T-helper 2 cell (primary cell): ENCODE results near the gene CEP112.
A peak's percentile ranks its signal among the peaks of the same experiment; 100 is the strongest.

ENCODE experiments used
- DNase-seq, 5 experiments: peaks; one replicate each; pipeline versions ENCODE4 v3.0.0 to v3.0.0-alpha.2; 2012 to 2022

Gene CEP112

DNA sequence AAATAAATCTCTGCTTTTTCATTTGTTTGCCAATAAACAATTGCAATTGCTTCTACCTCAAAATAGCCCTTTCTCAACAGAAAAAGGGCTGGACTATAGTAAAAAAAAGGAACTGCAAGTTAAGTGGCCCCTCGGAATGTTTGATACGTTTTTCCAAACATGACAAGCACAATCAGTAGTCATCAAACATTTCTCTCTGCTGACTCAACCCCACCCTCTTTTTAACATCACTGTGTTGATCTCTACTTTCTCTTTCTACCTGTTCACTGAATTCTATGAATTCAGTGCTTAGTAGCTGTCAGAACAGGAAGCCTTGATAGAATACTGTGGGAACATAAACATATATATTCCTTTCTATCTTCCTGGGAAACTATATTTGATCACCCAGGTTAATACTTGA, 514.0 kb downstream of the CEP112 start:
- DNase-seq: peak in 1 of 5 experiments; percentile 37

DNA sequence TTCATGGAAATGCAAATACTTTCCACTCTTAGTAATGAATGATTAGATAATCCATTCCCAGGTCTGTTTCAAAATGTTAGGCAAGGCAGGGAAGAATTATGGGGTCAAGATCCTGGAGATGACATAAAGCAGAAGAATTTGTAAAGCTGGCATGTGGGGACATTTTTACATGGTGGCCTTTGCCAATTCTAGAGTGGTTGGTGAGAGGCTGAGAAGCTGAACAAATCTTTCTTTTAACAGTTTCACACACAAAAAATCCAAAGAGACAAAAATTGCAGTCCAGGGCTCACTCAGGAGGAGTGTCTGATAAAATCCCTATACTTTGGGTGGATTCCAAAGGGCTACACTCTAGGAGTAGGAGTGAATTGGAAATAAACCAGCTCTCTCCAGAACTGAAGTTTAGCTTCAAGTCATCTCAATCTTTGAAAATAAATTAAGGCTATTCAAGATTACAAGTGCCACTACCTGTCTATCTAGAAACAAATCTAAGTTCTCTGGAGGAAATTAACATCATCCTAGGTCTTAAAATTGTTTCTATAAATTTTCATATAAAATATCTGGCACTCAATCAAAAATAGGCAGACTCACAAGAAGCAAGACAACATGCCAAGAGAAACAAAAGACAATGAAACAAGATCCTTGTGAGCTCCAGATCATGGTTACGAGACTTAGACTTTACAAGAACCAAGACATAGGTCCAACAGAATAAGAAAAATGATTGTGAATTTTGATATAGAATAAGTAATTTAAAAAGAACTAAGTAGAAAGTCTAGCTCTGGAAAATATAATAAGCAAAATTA, 517.5 kb downstream of the CEP112 start:
- DNase-seq: no peak

DNA sequence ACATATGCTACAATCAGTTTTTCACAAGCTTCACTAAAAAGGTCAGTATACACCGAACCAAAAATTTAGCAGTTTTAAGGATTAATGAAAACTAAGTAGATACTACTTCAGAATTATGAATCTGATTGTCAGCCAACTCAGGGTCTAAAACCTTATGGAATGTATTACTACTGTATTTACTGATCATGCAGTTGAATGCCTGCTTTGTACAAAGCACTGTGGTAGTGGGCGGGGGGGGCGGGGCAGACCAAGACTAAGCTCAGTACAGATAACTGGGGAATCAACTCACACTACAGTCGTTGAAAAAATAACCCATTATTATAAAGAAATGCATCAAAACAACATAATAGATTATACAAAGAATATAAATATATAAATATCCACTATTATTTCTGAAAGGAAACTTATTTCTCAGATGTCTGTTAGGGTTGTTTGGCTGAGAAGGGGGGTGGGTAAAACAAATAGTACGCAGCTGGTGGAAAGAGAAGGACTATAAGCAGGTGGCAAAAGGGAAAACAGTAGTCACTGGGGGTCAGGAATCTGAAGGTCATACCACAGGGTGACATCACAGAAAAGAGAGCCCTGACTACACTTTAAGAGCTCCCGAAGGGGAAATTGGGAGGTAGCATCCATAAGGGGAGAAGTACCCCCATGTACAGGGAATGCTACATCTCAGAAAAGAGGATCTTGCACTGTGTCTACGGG, 521.1 kb downstream of the CEP112 start:
- no peak for DNase-seq

DNA sequence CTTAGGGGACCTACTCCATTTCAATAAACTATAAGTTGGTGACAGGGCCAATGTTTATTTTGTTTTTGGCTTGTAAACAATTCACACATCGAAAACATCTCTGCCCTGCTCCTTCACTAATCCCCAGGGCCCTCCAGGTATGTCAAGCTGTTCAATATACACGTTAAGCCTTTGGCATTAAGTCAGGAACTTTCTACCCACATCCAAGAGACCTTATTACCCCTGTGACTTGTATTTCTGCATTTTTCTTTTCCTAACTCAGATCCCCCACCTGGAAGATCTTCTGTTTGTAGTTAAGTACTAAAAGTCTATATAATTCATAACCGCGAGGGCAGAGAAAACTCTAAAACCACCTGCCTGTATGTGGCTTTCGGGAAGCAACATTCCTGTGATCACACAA, 523.7 kb downstream of the CEP112 start:
- DNase-seq: no peak

DNA sequence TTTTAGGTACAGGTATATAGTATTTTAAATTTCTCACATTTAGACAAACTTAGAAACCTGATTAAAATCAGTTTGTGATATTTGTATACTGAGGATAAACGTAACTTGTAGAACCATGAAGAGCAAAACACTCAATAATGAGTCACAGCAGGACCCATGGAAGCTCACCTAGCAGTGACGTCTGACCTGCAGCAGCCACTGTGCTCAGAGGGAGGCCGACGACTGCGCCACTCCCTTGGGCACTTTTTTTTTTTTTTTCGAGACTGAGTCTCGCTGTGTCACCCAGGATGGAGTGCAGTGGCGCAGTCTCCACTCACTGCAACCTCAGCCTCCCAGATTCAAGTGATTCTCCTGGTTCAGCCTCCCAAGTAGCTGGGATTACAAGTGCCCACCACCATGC, 524.3 kb downstream of the CEP112 start:
- DNase-seq: no peak

DNA sequence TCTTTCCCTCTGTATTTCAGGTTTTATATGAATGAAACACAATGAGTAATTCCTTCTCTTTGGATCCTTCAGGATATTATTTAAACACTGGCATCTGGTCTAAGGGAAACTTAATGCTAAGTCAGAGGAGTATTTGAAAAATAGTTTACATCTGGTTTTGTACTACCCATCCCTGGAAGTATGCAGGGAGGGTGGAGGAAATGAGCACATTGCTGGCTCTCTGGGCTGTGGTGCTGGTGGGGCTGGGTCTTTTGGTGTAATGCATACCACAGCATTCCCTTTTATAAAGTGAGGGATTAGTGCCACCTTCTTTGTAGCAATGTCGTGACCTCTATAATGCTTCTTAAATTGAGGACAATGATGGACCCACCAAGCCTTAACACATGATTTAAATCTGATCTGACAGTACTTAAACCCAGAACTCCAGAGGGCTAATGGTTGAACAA, 525.0 kb downstream of the CEP112 start:
- DNase-seq: no peak

DNA sequence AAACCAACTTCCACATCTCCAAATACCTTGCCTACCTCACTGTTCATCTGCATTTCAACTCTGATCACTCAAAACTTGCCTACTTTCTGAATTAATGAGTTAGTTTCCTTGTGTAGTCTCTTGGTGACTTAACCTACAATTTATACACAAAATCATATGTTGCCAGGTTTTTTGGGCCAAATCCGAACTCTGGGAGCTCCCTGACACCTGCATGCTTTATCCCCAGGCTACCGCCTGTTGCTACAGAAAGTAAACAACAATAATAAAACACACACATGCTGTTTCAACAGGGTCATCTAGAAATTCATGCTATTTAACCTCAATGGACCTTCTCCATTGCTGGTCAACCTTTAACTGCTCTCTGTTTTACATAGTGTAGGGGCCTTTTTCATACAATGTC, 526.0 kb downstream of the CEP112 start:
- DNase-seq: no peak

DNA sequence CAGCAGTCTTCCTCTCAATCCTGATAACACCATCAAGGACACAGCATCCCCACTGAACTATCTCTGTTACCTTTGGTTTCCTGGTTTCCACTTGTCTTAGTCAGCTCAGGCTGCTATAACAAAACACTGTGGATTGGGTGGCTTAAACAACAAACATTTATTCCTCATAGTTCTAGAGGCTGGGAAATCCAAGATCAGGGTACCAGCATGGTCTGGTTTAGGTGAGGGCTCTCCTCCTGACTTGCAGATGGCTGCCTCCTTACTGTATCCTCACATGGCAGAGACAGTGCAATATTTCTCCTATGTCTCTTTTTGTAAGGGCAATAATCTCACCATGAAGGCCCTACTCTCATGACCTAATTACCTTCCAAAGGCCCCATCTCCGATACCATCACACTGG, 527.2 kb downstream of the CEP112 start:
- no peak for DNase-seq

DNA sequence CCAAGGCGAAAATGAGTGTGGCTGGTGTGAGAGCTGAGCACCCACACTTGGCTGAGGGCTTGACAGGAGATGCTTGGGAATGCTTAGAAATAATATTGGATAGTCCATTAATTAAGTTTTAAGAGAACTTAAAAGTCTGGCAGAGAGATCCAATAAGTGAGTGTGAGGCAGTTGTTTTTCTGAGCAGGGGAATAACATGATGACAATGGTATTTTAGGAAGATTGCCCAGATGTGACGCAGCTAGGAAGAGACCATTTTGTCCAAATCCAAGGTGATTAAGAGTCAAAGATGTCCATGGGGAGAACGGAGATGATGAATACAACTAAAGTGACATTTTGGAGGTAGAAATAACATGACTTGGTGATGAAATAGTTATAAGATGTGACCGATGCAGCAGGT, 527.7 kb downstream of the CEP112 start:
- no peak for DNase-seq

DNA sequence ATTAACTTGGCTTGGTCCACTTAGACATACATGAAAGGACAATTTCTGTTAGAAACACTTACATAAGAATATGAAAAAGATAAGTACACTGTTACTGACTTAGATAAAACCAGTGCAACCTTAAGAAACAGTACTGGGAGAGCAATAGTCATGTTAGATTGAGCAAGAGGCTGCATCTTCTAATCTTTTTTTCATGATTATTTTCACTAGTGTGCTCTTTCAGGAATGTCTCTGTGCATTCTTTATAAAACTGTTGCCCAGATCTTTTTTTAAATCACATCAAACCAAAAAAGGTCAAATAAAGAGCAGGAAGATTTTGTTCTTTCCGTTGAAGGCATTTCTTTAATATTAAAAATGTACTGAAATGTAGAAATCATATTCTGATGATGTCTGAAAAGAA, 529.7 kb downstream of the CEP112 start:
- DNase-seq: no peak

DNA sequence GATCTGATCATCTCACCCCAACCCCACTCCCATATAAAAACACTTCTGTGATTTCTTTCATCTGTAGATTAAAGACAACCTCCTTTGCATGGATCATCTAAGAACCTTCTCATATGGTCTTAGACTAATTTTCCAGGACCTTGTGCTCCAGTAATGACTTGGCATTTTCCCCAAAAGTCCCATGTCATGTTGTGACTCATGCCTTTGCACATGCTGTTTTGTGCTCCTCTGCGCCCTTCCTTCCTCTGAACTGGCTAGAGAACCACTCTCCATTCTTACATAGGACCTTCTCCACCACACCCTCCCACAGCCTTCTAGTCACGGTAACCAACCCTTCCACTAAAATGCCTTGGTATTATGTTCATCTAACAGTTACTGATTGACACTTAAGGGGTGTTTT, 531.0 kb downstream of the CEP112 start:
- DNase-seq: peak in 1 of 5 experiments; percentile 11

DNA sequence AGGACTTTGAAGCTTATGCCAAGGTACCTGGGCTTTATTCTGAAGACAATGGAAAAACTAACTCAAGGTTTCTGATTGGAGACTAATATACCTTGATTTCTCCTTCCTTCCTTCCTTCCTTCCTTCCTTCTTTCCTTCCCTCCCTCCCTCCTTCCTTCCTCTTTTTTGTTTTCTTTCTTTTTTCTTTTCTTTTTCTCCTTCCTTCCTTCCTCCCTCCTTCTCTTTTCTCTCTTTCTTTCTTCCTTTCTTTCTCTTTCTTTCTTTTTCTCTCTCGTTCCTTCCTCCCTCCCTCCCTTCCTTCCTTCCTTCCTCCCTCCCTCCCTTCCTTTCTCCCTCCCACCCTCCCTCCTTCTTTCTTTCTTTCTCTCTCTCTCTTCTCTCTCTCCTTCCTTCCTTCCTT, 531.9 kb downstream of the CEP112 start:
- no peak for DNase-seq

DNA sequence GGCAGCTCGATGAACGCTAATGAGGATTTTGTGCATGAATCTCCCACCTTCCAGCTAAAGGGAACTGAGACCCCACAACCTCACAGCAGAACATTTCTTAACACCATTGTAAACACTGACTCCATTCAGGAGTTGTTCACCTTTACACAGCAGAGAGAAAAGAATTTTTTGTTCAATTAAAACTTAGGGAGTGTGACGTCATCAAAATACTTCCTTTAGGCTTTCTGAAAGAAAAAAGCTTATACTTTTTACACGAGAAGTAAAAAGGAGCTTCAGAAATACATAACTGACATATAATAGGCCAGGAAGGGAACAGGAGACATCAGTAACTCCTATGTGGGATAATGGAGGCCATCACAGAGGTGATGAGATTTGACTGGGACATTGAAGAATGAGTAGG, 532.4 kb downstream of the CEP112 start:
- no peak for DNase-seq

DNA sequence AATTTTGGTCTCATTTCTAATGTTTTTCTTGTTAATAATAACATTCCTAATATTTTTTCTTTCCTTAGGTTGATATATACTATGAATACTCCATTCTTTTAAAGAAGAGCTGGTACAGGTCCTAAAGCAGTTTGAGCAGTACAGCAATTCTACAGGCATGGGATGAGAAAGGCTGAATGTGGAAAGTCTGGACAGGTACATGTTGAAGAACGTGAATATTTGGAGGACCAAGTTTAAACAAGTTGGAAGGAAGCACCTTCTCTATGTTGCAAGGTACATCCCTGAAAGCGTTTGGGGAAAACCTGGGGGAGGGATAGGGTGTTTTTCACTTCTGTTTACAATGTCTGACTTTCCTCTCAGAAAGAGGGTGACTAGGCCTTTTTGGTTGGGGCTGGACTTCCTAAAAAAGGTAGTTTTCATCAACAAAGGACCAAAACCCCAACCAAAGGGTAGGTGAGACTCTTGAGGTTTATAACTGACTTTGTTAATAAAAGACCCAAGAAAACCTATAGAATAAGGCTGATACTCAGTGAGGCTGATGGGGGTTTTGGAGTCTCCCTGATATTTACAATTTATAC, 534.6 kb downstream of the CEP112 start:
- no peak for DNase-seq

DNA sequence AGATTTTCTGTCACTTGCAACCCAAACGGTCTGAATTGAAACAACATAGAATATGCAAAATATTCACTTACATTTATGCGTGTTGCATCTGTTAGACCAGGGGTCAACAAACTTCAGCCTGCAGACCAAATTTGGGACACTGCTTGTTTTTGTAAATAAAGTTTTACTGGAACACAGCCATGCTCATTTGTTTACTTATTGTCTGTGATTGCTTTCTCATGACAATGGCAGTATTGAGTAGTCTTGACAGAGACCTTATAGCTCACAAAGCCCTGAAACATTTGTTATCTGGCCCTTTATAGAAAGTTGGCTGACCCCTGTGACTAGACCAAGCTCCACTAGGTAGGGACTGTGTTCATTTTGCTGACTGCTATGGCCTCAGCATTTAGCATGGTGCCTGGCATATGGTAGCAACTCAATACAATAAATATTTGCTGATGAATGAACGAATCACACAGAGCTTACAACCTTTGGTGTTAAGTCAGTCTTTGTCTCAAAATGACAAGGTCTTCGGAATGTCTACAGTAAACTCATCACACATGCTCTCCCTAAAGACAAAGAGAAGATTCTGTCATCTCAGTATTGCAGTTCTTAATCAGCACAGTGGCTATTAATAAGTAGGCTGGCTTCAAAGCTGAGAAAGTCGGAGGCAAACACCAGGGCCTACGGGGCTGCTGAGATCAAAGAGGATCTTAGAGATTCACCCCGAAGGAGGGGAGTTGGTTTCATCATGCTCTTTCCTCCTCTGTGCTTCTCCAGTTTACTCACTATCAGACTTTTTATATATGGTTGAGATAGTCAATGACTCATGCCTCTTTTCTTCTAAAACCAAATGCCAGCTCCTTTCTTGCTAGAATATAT, 535.3 kb downstream of the CEP112 start:
- peak in 2 of 5 experiments; percentile 19 to 81 for DNase-seq

DNA sequence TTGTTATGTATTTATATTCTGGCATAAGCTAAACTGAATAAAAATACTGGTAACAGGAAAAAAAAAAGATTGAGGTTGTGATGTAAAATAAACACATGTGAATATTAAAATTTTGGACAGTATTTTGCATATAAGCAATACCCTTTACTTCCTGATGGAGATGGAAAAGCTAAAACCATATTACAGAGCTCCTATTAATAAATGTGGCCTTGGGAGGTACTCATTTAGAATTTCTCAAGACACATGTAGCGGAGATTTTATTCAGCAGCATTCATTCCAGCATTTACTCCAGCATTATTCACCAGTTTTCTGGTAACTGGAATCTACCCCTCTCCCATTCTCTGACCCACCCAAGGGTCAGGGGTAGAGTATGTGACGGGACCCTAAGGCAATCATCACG, 536.2 kb downstream of the CEP112 start:
- DNase-seq: no peak

DNA sequence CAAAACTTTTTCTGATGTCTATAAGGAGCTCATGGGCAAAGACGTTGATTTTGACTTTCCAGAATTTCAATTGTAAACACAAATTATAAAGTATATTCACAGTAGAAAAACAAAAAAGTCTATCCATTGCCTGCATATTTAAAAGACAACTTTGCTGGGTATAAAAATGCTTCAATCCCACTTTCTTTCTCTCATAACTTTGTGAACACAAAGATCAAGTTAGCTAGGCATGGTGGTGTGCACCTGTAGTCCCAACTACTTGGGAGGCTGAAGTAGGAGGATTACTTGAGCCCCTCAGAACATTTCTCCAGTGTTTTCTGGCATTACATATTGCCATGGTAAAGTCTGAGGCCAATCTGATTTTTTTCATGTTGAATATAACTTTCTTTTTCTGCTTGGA, 547.4 kb downstream of the CEP112 start:
- no peak for DNase-seq

DNA sequence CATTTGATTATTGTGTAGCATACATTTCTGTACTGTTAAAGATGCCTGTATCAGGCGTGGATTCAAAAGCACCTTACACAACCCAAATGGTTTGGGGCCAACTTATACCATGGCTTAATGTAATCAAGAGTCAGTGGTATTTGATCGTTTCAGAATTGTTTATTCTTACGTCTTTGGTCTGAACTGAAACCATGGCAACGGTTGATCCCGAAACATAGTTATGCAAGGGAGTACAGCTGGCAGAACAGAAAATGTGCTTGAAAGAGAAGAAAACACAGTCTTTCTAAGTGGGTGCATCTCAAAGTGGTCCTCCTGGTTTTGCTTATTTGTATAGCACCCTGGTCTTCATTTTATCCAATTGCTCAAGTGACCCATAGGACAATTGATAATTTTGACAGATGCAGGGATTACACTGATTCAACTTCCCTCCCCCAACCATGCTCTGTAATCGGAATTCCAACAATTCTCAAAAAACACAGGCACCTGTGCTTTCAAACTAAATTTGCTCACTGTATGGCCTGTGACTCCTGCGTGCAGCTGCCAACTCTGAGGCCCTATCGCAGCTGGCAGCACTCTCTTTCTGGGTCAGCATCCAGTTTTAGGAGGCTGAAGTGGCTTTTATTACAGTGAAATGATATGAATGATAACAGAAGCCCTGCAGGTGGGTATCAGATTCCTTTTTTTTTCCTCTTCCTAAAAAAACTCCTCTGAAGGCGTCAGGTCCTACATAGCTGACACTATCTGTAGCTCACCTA, 553.5 kb downstream of the CEP112 start:
- DNase-seq: no peak

DNA sequence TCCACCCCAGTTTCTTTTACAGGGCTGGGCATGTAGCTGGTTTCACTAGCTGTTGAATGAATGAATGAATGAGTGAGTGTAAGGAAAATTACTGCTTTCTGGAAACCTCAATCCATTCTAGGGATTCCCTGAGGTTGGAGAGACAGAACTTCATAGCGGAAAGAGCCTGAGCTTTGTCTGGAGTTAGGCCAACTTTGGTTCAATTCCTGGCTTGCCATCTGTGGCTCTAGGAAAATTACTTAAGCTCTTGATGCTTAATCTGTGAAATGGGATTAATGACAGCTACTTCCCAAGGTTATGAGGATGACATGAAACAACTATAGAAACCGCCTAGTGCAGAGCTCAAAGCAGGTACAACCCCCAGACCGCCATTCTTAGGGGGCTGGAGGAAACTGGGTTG, 554.1 kb downstream of the CEP112 start:
- DNase-seq: no peak

DNA sequence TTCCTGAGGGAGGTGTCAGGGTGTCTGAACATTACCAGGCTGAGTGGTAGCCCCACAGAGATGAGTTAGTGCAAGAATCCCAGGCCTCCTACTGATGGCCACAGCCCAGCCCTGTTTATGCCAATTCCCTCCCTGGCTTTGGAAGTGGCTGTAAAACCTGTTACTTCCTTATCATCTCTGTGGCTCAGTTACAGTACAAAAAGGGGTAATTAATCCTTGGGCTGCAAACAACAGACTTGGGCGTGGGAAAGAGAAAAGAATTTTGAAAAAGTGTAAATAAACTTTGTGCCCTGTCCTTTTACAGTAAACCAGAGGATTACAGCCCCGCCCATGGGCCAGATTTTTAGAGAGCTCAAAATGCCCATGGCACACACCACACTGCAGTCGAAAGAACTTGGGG, 557.4 kb downstream of the CEP112 start:
- DNase-seq: no peak

DNA sequence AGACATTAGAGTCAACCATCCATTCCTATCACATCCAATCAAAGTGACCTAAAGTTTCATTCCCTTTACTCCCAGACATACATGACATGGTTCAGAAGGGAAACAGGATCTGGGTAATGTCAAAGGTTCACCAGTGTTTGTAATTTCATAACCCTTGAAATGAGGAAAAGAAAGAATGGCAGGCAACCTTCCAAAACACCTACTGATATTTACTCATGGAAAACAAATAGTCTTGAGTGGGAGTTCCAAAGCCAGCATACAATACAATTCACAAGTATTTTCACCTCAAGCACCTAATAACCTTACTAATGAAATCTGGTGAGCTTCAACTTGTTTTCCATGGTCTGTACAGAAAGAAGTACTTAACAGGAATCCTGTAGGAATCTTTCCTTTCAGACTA, 557.9 kb downstream of the CEP112 start:
- no peak for DNase-seq
